ENCODE measurements around the gene MN1.

Gene MN1

GRCh38 chr22:27803841-27804415 is 2.4 kb upstream of the MN1 start:
- TF ChIP-seq SPI1 (IDR thresholded peaks at IDR 0.05; ENCODE audit: borderline replicate concordance, low read depth) (no peak), CTCF (IDR thresholded peaks at IDR 0.05; ENCODE audit: insufficient read depth, low read length) (no peak), REST (IDR thresholded peaks at IDR 0.05; ENCODE audit: insufficient replicate concordance, low read depth) (no peak), GABPA (IDR thresholded peaks at IDR 0.05; ENCODE audit: low read depth) (no peak), POLR2AphosphoS5 (IDR thresholded peaks at IDR 0.05; ENCODE audit: low read depth) (no peak)
- H3K27me3 ChIP-seq (ENCODE audit: insufficient read depth, poor library complexity, severe bottlenecking) = peaks cover 21% of the 10 kb centered on the region
- no peak overlapping the region for H3K4me3 ChIP-seq (replicated peaks; ENCODE audit: insufficient read depth, low read length)
- no peak overlapping the region for H3K27ac ChIP-seq (replicated peaks)
- DNase-seq (ENCODE audit: low read depth in 1 of 2, low spot score in 1 of 2) = no peak

GRCh38 chr22:27802346-27803073 is 954 bp upstream of the MN1 start:
- Histone ChIP-seq H3K4me3 (replicated peaks; ENCODE audit: insufficient read depth, low read length) (no peak overlapping the region), H3K27me3 (ENCODE audit: insufficient read depth, poor library complexity, severe bottlenecking) (peaks cover 21% of the 10 kb centered on the region), H3K27ac (replicated peaks) (no peak overlapping the region)
- no peak for TF ChIP-seq CTCF (IDR thresholded peaks at IDR 0.05; ENCODE audit: insufficient read depth, low read length)
- no peak for TF ChIP-seq SPI1 (IDR thresholded peaks at IDR 0.05; ENCODE audit: borderline replicate concordance, low read depth)
- no peak for TF ChIP-seq GABPA (IDR thresholded peaks at IDR 0.05; ENCODE audit: low read depth)
- TF ChIP-seq POLR2AphosphoS5 (IDR thresholded peaks at IDR 0.05; ENCODE audit: low read depth) = no peak
- TF ChIP-seq REST (IDR thresholded peaks at IDR 0.05; ENCODE audit: insufficient replicate concordance, low read depth) = no peak
- DNase-seq (ENCODE audit: low read depth in 1 of 2, low spot score in 1 of 2) = no peak

GRCh38 chr22:27801202-27801615 is 347 bp downstream of the MN1 start:
- H3K27ac ChIP-seq (replicated peaks) = no peak overlapping the region
- H3K4me3 ChIP-seq (replicated peaks; ENCODE audit: insufficient read depth, low read length) = no peak overlapping the region
- no peak for DNase-seq (ENCODE audit: low read depth in 1 of 2, low spot score in 1 of 2)
- H3K27me3 ChIP-seq (ENCODE audit: insufficient read depth, poor library complexity, severe bottlenecking) = peaks cover 21% of the 10 kb centered on the region
- no peak for TF ChIP-seq REST (IDR thresholded peaks at IDR 0.05; ENCODE audit: insufficient replicate concordance, low read depth)
- no peak for TF ChIP-seq GABPA (IDR thresholded peaks at IDR 0.05; ENCODE audit: low read depth)
- TF ChIP-seq POLR2AphosphoS5 (IDR thresholded peaks at IDR 0.05; ENCODE audit: low read depth) = no peak
- TF ChIP-seq CTCF (IDR thresholded peaks at IDR 0.05; ENCODE audit: insufficient read depth, low read length) = no peak
- no peak for TF ChIP-seq SPI1 (IDR thresholded peaks at IDR 0.05; ENCODE audit: borderline replicate concordance, low read depth)
